Measurements from ENCODE around the gene MISP3.

DNA sequence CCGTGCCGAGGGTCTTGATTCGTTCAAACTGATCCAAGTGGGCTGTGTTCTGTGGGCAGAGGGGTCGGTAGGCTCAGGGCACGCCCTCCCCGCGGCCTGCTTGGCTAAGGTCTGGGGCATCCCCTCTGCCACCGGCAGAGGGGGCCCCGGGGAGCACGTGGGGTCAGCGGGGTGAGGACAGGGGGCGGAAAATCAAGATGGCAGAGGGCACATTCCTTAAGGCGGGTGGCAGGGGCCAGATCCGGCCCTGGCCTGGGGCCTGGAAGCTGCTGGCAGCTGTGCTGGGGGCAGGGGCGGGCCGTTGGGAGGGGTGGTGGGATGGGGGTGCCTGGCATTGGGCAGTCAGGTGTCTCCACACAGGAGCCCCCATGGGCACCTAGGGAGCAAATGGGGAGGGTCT lies 34.3 kb downstream of the MISP3 start:
- TF ChIP-seq, protein P1, sequence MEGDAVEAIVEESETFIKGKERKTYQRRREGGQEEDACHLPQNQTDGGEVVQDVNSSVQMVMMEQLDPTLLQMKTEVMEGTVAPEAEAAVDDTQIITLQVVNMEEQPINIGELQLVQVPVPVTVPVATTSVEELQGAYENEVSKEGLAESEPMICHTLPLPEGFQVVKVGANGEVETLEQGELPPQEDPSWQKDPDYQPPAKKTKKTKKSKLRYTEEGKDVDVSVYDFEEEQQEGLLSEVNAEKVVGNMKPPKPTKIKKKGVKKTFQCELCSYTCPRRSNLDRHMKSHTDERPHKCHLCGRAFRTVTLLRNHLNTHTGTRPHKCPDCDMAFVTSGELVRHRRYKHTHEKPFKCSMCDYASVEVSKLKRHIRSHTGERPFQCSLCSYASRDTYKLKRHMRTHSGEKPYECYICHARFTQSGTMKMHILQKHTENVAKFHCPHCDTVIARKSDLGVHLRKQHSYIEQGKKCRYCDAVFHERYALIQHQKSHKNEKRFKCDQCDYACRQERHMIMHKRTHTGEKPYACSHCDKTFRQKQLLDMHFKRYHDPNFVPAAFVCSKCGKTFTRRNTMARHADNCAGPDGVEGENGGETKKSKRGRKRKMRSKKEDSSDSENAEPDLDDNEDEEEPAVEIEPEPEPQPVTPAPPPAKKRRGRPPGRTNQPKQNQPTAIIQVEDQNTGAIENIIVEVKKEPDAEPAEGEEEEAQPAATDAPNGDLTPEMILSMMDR (IDR thresholded peaks at IDR 0.05), result no peak
- TF ChIP-seq POLR2A (IDR thresholded peaks at IDR 0.05), result no peak
